CD14-positive monocyte (primary cell): ENCODE measurements around the gene CEP112. TPM values are rescaled to one million over a fixed set of nuclear protein-coding genes. Genes with fewer than 3 reads are reported as not detected.

Experiments
- DNase-seq, 3 donors: peaks; one replicate each; pipeline ENCODE4 v3.0.0-alpha.2; 2011 to 2022
- H2AFZ ChIP-seq: 2 replicates; pipeline ENCODE4 v1.6.0; 2012; ENCODE audit warnings: mild to moderate bottlenecking, low read depth, low read length, inconsistent platforms; ENCODE audit not compliant: insufficient read depth, poor library complexity, severe bottlenecking
- H3K27ac ChIP-seq, 2 donors: 1 replicate in 1 of 2; 2 replicates in 1 of 2; pipeline ENCODE4 v1.5.1; 2012 to 2013; ENCODE audit warnings: low read length in 2 of 2, control low read depth in 1 of 2, inconsistent platforms in 1 of 2, low read depth in 1 of 2, mild to moderate bottlenecking in 1 of 2
- H3K27me3 ChIP-seq, 2 donors: one replicate each; pipeline versions ENCODE4 v1.6.0 to v1.6.1; 2011 to 2013; ENCODE audit warnings: low read length in 2 of 2; ENCODE audit not compliant: control insufficient read depth in 2 of 2, insufficient read depth in 2 of 2
- H3K36me3 ChIP-seq, 2 donors: replicated peaks in 1 of 2; 1 replicate in 1 of 2; 2 replicates in 1 of 2; pipeline versions ENCODE4 v1.5.1 to v1.6.1; 2012 to 2013; ENCODE audit warnings: low read length in 2 of 2, control low read depth in 1 of 2, inconsistent platforms in 1 of 2, mild to moderate bottlenecking in 1 of 2; ENCODE audit not compliant: insufficient read depth in 2 of 2, control insufficient read depth in 1 of 2
- H3K4me1 ChIP-seq, 2 donors: 1 replicate in 1 of 2; 2 replicates in 1 of 2; pipeline versions ENCODE4 v1.5.1 to v1.6.1; 2012 to 2013; ENCODE audit warnings: low read length in 2 of 2, control low read depth in 1 of 2, inconsistent platforms in 1 of 2, mild to moderate bottlenecking in 1 of 2, moderate library complexity in 1 of 2; ENCODE audit not compliant: insufficient read depth in 2 of 2, control insufficient read depth in 1 of 2
- H3K4me2 ChIP-seq: replicated peaks from 2 replicates; pipeline ENCODE3; 2012; ENCODE audit warnings: low read length, moderate library complexity, mild to moderate bottlenecking; ENCODE audit not compliant: poor library complexity, severe bottlenecking; ENCODE audit errors: extremely low read depth
- H3K4me3 ChIP-seq, 3 experiments: fragments of 200-600 bp in 1 of 3; sonication (generic) in 1 of 3; replicated peaks in 1 of 3; 1 replicate in 2 of 3; 2 replicates in 1 of 3; pipeline ENCODE4 v1.5.1; 2011 to 2013; ENCODE audit warnings: low read length in 3 of 3, mild to moderate bottlenecking in 3 of 3, control low read depth in 2 of 3, low read depth in 2 of 3, inconsistent platforms in 1 of 3, moderate library complexity in 1 of 3
- H3K79me2 ChIP-seq: 2 replicates; pipeline ENCODE4 v1.6.0; 2012; ENCODE audit warnings: mild to moderate bottlenecking, control low read depth, inconsistent platforms, low read length, moderate library complexity; ENCODE audit not compliant: insufficient read depth
- H3K9ac ChIP-seq: 2 replicates; pipeline ENCODE4 v1.6.0; 2017; ENCODE audit warnings: low read length, mild to moderate bottlenecking; ENCODE audit not compliant: insufficient read depth, poor library complexity, severe bottlenecking
- H3K9me3 ChIP-seq, 2 donors: replicated peaks in 1 of 2; 1 replicate in 1 of 2; 2 replicates in 1 of 2; pipeline versions ENCODE4 v1.5.1 to v1.6.1; 2012 to 2013; ENCODE audit warnings: low read length in 2 of 2, control low read depth in 1 of 2; ENCODE audit not compliant: control insufficient read depth in 1 of 2, insufficient read depth in 1 of 2
- H4K20me1 ChIP-seq: 2 replicates; pipeline ENCODE4 v1.6.0; 2012; ENCODE audit warnings: mild to moderate bottlenecking, low read length, control low read depth, moderate library complexity; ENCODE audit not compliant: insufficient read depth
- H3K27ac Mint-ChIP-seq, 7 donors: one replicate each; pipeline ENCODE4 v1.8.0; 2020; ENCODE audit warnings: mild to moderate bottlenecking in 7 of 7, mixed read lengths in 7 of 7, moderate library complexity in 6 of 7, inconsistent platforms in 2 of 7
- H3K27me3 Mint-ChIP-seq, 3 donors: one replicate each; pipeline ENCODE4 v1.8.0; 2021 to 2022; ENCODE audit warnings: low read depth in 3 of 3, mild to moderate bottlenecking in 3 of 3, mixed read lengths in 3 of 3, moderate library complexity in 3 of 3, inconsistent platforms in 1 of 3
- H3K36me3 Mint-ChIP-seq, 2 donors: one replicate each; pipeline ENCODE4 v1.8.0; 2020; ENCODE audit warnings: mixed read lengths in 2 of 2, inconsistent platforms in 1 of 2, mild to moderate bottlenecking in 1 of 2
- H3K4me1 Mint-ChIP-seq: one replicate; pipeline ENCODE4 v1.8.0; 2020; ENCODE audit warnings: mild to moderate bottlenecking, mixed read lengths
- H3K4me3 Mint-ChIP-seq, 2 donors: one replicate each; pipeline ENCODE4 v1.8.0; 2020; ENCODE audit warnings: mild to moderate bottlenecking in 2 of 2, mixed read lengths in 2 of 2, moderate library complexity in 1 of 2
- H3K9me3 Mint-ChIP-seq, 7 donors: one replicate each; pipeline ENCODE4 v1.8.0; 2020 to 2022; ENCODE audit warnings: mixed read lengths in 7 of 7, mild to moderate bottlenecking in 6 of 7, moderate library complexity in 6 of 7, inconsistent platforms in 2 of 7
- CTCF ChIP-seq: fragments of 200-600 bp; IDR thresholded peaks from one replicate; pipeline ENCODE4 v1.8.0; 2022; ENCODE audit warnings: antibody characterized with exemption, mild to moderate bottlenecking
- WGBS: methylation state at CpG from one replicate; pipeline ENCODE4 v1.1.5; 2013; ENCODE audit warnings: missing lambda C conversion rate; ENCODE audit not compliant: insufficient coverage; 5-methylcytosine and 5-hydroxymethylcytosine counted together
- intact Hi-C, 2 donors: fragments of 100-400 bp; cut with micrococcal nuclease; formaldehyde crosslinking; loops; one replicate each; pipeline versions ENCODE4 v1.15.0 to v1.15.1; 2023
- polyA plus RNA-seq, 3 donors: library from polyadenylated mRNA; depleted of rRNA in 1 of 3; unstranded in 2 of 3; stranded (reverse) in 1 of 3; fragments of 300-500 nt in 2 of 3; fragments of >200 nt in 1 of 3; fragmentation: Illumina TruSeq in 2 of 3; gene quantifications; 1 replicate in 2 of 3; 2 replicates in 1 of 3; pipeline ENCODE4 v1.2.3, GENCODE V29; 2012 to 2021

The CEP112 gene
- polyA plus RNA-seq, 3 donors, result 0.10 TPM; not detected in 2

DNA sequence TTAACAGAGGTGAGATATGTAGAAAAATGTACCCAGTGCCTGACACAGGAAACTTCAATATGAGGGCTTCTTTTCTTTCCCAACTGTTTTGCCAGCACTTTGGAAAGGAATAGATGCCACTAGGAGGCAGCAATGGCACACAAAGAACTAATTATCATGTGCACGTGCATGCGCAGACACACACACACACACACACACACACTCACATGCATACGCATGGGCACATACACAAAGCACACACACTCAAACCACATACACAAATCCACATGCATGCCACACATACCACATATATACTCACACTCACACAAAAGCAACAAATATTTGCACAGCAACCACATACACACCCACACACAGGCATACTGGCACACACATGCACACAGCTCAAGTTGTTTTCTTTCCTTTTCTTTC is 8.8 kb upstream of the CEP112 start:
- Mint-ChIP-seq H3K4me3 (no peak overlapping the region), H3K36me3 (no peaks in the 10 kb centered on the region), H3K4me1 (peaks cover 3% of the 10 kb centered on the region), H3K9me3 (peaks cover 0 to 8% (median 2%) of the 10 kb centered on the region in 7 donors), H3K27ac (no peak overlapping the region), H3K27me3 (peaks cover 0 to 6% (median 0%) of the 10 kb centered on the region in 3 donors)
- Histone ChIP-seq H3K4me1 (no peaks in the 10 kb centered on the region), H3K79me2 (no peaks in the 10 kb centered on the region), H2AFZ (no peak overlapping the region), H3K36me3 (no peaks in the 10 kb centered on the region), H3K27me3 (no peaks in the 10 kb centered on the region), H4K20me1 (no peaks in the 10 kb centered on the region), H3K9me3 (no peaks in the 10 kb centered on the region), H3K4me2 (no peak overlapping the region), H3K9ac (no peak overlapping the region), H3K4me3 (no peak overlapping the region), H3K27ac (no peak overlapping the region)
- intact Hi-C loops, result loop anchor here in 1 of 2 donors (5.0 kb wide), 1 partner anchor 367 kb away; no protein-coding TSS in a partner anchor
- DNase-seq, result peak; percentile 32 to 47 (median 41)
- 0% methylated on average over 3 of the region's 3 CpGs for WGBS
- peak; percentile 43 for TF ChIP-seq CTCF

DNA sequence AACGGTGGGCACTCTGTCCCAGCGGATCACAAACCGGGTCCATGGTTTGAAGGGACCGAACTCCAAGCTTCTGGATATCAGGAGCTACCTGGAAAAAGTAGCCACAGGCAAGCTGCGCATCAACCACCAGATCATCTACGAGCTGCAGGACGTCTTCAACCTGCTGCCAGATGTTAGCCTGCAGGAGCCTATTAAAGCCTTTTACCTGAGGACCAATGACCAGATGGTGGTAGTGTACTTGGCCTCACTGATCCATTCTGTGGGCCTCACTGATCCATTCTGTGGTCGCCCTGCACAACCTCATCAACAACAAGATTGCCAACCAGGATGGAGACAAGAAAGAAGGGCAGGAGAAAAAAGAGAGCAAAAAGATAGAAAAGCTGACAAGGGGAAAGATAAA is 6.3 kb upstream of the CEP112 start:
- WGBS, result 97% methylated on average over 7 of the region's 8 CpGs
- no peaks in the 10 kb centered on the region for H3K27me3 ChIP-seq
- Mint-ChIP-seq H3K27me3 (peaks cover 0 to 8% (median 2%) of the 10 kb centered on the region in 3 donors), H3K36me3 (no peaks in the 10 kb centered on the region), H3K4me1 (peaks cover 3% of the 10 kb centered on the region), H3K27ac (no peak overlapping the region), H3K9me3 (peaks cover 0 to 3% (median 0%) of the 10 kb centered on the region in 7 donors), H3K4me3 (no peak overlapping the region)
- DNase-seq, result no peak
- H3K79me2 ChIP-seq, result no peaks in the 10 kb centered on the region
- intact Hi-C loops, result no loop called here
- no peaks in the 10 kb centered on the region for H3K9me3 ChIP-seq
- no peaks in the 10 kb centered on the region for H3K4me1 ChIP-seq
- H3K4me2 ChIP-seq, result no peak overlapping the region
- H3K36me3 ChIP-seq, result no peaks in the 10 kb centered on the region
- TF ChIP-seq CTCF, result no peak
- no peak overlapping the region for H3K4me3 ChIP-seq
- H3K9ac ChIP-seq, result no peak overlapping the region
- no peak overlapping the region for H3K27ac ChIP-seq
- H4K20me1 ChIP-seq, result no peaks in the 10 kb centered on the region
- no peak overlapping the region for H2AFZ ChIP-seq
